HG02973 (cell line): ENCODE results near the gene IKZF2.
"Not testable (repeated sequence)": the region's sequence is repeated elsewhere in the genome, so short reads cannot be mapped to it uniquely, and the experiment has no call there.

Experiments
- ATAC-seq: cut with Tn5 transposase; IDR thresholded peaks from one replicate; pipeline ENCODE4 v1.9.1; 2021; ENCODE audit warnings: moderate library complexity; ENCODE audit not compliant: unreplicated experiment

IKZF2 gene

GRCh38 chr2:213057977-213058376 is 93.4 kb downstream of the IKZF2 start:
- ATAC-seq = no peak

- ATAC-seq = no peak
Measured at GRCh38 chr2:213046431-213046830, 105.0 kb downstream of the IKZF2 start.

DNA sequence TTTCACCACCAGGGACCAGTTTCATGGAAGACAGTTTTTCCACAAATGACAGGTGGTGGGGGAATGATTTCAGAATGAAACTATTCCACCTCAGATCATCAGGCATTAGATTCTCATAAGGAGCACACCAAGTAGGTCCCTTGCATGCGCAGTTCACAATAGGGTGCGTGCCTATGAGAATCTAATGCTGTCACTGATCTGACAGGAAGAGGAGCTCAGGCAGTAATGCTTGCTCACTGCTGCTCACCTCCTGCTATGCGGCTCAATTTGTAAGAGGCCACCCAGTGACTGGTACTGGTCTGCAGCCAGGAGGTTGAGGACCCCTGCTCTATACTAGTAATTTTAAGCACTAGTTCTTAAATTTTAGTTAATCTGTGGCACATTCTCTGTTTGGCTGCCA is 107.8 kb downstream of the IKZF2 start:
- ATAC-seq = no peak

- ATAC-seq = no peak
Measured at GRCh38 chr2:213042262-213042661, 109.2 kb downstream of the IKZF2 start.

- ATAC-seq = no peak
Measured at GRCh38 chr2:213036836-213037235, 114.6 kb downstream of the IKZF2 start.

- no peak for ATAC-seq
Measured at GRCh38 chr2:213034585-213034984, 116.8 kb downstream of the IKZF2 start.

DNA sequence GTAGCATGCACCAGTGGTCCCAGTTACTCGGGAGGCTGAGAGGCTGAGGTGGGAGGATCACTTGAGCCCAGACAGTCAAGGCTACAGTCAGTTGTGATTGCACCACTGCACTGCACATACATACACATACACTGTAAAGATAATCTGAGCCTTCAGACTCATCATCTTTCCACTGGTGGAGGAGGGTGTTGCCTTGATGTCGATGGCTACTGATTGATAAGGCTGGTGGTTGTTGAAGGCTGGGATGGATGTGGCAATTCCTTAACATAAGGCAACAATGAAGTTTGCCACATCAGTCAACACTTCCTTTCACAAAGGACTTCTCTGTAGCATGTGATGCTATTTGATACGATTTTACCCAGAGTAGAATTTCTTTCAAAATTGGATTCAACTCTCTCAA is 118.8 kb downstream of the IKZF2 start:
- ATAC-seq = no peak

DNA sequence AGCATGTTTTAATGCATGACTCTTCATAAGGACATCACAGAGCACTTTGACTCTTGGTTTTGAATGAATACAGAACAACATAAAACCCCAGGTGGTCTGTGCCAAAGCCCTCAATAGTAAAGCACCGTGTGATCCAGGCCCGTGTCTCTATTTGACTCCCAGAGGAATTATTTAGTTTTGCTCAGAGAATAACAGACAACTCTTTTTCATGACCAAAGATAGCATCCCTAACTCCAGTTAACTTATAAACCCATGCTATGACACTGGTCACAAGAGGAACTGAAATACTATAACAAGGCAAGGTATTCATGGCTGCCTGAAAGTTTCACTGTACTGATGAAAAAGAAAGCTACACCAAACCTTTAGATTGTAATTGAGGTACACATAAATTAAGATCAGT is 128.4 kb downstream of the IKZF2 start:
- peak; percentile 63 for ATAC-seq

DNA sequence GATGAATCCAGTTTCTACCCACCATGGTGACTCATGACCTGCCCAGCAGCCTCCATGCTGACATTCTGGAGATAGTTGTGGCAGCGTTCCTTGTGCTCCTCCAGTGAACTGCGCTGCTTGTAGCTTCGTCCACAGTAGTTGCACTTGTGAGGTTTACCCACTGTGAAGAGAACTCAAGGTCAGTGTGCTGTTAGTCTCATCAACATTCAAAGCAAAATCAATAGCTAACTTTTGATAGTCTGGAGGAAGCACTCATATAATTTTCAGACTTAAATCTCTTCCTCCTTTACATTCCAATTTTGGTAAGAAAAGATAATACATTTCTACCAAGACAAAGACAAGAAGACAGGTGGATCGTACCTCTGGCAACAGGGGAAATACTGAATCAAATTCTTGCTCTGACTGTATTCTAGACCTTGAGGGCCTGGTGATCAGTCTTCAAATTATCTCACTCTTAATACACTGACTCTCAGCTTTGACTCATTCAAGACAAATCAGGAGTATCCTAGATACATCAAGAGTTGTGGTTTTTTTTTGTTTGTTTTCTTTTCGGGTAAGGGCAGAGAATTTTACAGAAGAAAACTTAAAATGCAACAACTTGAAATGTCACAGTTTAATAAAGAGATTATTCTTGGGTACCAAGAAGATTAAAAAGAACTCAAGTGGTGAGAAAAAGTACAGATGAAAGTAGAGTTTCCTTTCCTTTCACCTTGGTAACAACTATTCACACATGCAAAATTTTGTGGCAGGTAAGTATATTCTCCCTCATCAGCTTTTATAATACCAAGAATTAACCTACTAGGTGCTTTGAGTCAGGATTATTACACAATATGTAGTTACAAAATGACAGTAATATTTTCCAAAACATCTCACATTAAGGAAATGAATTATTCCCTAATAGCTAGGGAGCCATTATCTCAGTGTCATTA is 129.2 kb downstream of the IKZF2 start:
- ATAC-seq = peak; percentile 84

DNA sequence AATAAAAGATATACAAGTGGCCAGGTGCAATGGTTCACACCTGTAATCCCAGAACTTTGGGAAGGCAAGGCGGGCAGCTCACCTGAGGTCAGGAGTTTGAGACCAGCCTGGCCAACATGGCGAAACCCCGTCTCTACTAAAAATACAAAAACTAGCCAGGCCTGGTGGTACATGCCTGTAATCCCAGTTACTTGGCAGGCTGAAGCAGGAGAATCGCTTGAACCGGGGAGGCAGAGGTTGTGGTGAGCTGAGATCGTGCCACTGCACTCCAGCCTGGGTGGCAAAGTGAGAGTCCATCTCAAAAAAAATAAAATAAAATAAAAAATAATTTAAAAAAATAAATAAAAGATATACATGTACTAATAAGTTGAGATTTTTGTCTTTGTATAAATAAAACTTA is 130.5 kb downstream of the IKZF2 start:
- not testable (repeated sequence) for ATAC-seq

DNA sequence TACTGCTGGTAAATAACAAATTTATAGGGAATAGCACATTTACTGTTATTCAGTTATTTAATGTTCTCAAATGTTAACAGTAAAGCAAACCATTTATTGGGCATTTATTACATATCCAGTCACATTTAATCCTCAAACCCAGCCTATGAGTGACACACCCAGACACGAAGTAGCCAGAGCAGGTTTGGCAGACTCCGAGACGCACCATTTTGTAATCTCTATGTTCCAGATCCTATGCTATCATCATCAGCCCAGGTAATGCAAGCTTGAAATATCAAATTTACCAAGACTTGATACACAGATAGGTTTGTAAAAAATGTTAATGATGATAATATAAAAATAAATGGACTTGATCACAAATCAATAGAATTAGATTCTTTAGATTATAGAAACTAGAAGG is 131.1 kb downstream of the IKZF2 start:
- no peak for ATAC-seq

GRCh38 chr2:213019368-213019767 is 132.0 kb downstream of the IKZF2 start:
- ATAC-seq = no peak

GRCh38 chr2:213018340-213018901 is 133.0 kb downstream of the IKZF2 start:
- no peak for ATAC-seq

GRCh38 chr2:213017404-213017803 is 134.0 kb downstream of the IKZF2 start:
- no peak for ATAC-seq

GRCh38 chr2:213016984-213017351 is 134.4 kb downstream of the IKZF2 start:
- ATAC-seq = no peak

GRCh38 chr2:213016166-213016983 is 135.0 kb downstream of the IKZF2 start:
- ATAC-seq = no peak

- peak; percentile 84 for ATAC-seq
Measured at GRCh38 chr2:213015387-213016165, 135.8 kb downstream of the IKZF2 start.

- no peak for ATAC-seq
Measured at GRCh38 chr2:213013979-213014378, 137.4 kb downstream of the IKZF2 start.

DNA sequence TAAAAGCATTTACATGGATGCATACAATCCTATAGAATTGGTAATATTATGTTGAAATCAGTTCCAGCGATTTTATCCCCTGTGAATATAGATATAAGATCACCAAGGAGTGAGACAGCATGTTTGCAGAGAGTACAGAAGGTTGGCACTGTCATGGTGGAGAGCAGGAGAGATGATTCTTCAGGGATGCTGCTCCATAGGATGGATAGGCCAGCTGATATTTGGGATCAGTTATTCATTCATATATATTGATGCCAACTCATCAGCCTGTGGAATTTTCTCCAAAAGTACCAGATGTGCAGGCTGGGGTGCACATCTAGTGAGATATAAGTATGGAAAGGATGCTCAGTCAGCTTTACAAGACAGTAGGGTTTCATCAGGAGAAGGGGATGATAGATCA is 139.9 kb downstream of the IKZF2 start:
- no peak for ATAC-seq

DNA sequence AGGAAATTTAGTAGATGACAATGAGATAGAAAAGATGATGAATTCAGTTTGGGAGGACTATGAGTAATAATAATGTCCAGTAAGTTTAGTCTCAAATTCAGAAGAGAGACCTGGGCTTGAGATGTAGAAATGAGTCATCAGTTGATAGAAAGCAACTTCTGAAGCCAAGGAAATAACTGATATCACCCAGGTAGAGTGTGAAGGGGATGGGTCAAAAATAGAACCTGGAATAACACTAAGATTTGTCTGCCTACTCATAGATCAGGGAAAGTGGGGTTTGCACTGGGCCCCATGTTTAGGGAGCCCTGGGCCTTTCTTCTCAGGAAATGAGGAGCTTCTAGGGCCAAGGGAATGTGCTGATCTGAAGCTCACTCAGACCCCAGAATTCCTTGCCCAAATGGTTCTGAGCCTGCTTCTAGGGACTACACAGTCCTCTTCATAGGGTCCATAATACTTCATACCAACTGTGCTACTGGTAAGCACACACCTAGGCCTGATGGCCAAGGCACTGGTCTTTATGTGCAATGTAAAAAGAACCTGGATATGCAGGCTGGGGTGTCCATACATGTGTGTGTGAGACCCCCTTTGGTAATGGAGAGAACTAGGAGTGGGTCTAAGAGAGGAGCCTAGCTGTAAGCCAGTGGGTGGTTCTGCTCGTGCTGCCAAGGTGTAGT is 141.2 kb downstream of the IKZF2 start:
- ATAC-seq = peak; percentile 60
